ENCODE results near the gene VMP1. TPM values are rescaled to one million over a fixed set of nuclear protein-coding genes. Genes with fewer than 3 reads are reported as not detected.
"Not testable (repeated sequence)": the region's sequence is repeated elsewhere in the genome, so short reads cannot be mapped to it uniquely, and the experiment has no call there.

The VMP1 gene
- total RNA-seq, 3 donors from 2014 or later = 128 to 138 (median 134) TPM

- Mint-ChIP-seq H3K36me3 (ENCODE audit: insufficient read depth) (peaks cover 26% of the 10 kb centered on the region), H3K9me3 (peaks cover 4% of the 10 kb centered on the region), H3K4me3 (peak overlapping the region; percentile 33), H3K27me3 (ENCODE audit: low read depth) (no peaks in the 10 kb centered on the region), H3K4me1 (ENCODE audit: low read depth) (peaks cover 43% of the 10 kb centered on the region)
- DNase-seq = no peak
- ATAC-seq = no peak
Measured at GRCh38 chr17:59764292-59764741, 56.9 kb downstream of the VMP1 start.

- ATAC-seq (no peak), DNase-seq (no peak)
- Mint-ChIP-seq H3K4me3 (no peak overlapping the region), H3K9me3 (no peaks in the 10 kb centered on the region), H3K36me3 (ENCODE audit: insufficient read depth) (peaks cover 23% of the 10 kb centered on the region), H3K27me3 (ENCODE audit: low read depth) (no peaks in the 10 kb centered on the region), H3K4me1 (ENCODE audit: low read depth) (peaks cover 44% of the 10 kb centered on the region)
Measured at GRCh38 chr17:59765038-59765437, 57.6 kb downstream of the VMP1 start.

- peaks cover 38% of the 10 kb centered on the region for H3K4me1 Mint-ChIP-seq (ENCODE audit: low read depth)
Measured at GRCh38 chr17:59766491-59766890, 59.0 kb downstream of the VMP1 start.

GRCh38 chr17:59767176-59767575, 59.7 kb downstream of the VMP1 start:
- Mint-ChIP-seq H3K36me3 (ENCODE audit: insufficient read depth) (peaks cover 24% of the 10 kb centered on the region), H3K4me3 (no peak overlapping the region), H3K27me3 (ENCODE audit: low read depth) (no peaks in the 10 kb centered on the region), H3K9me3 (no peaks in the 10 kb centered on the region), H3K4me1 (ENCODE audit: low read depth) (peaks cover 31% of the 10 kb centered on the region)
- no peak for ATAC-seq
- DNase-seq = no peak

More at GRCh38 chr17:59766491-59766890, 59.0 kb downstream of the VMP1 start:
- DNase-seq (no peak), ATAC-seq (no peak)
- H3K4me3 Mint-ChIP-seq = no peak overlapping the region
- peaks cover 27% of the 10 kb centered on the region for H3K36me3 Mint-ChIP-seq (ENCODE audit: insufficient read depth)
- H3K9me3 Mint-ChIP-seq = no peaks in the 10 kb centered on the region
- H3K27me3 Mint-ChIP-seq (ENCODE audit: low read depth) = no peaks in the 10 kb centered on the region

- H3K36me3 Mint-ChIP-seq (ENCODE audit: insufficient read depth) = peaks cover 27% of the 10 kb centered on the region
- H3K4me3 Mint-ChIP-seq = no peak overlapping the region
- no peaks in the 10 kb centered on the region for H3K27me3 Mint-ChIP-seq (ENCODE audit: low read depth)
- peaks cover 16% of the 10 kb centered on the region for H3K4me1 Mint-ChIP-seq (ENCODE audit: low read depth)
- ATAC-seq = no peak
- no peaks in the 10 kb centered on the region for H3K9me3 Mint-ChIP-seq
- DNase-seq = no peak
Measured at GRCh38 chr17:59769887-59770286, 62.4 kb downstream of the VMP1 start.

GRCh38 chr17:59771093-59771492, 63.6 kb downstream of the VMP1 start:
- Mint-ChIP-seq H3K4me1 (ENCODE audit: low read depth) (peaks cover 10% of the 10 kb centered on the region), H3K9me3 (no peaks in the 10 kb centered on the region), H3K27me3 (ENCODE audit: low read depth) (no peaks in the 10 kb centered on the region), H3K36me3 (ENCODE audit: insufficient read depth) (peaks cover 26% of the 10 kb centered on the region), H3K4me3 (no peak overlapping the region)
- no peak for DNase-seq
- ATAC-seq = no peak

- Mint-ChIP-seq H3K9me3 (peaks cover 9% of the 10 kb centered on the region), H3K4me1 (ENCODE audit: low read depth) (peaks cover 27% of the 10 kb centered on the region), H3K4me3 (no peak overlapping the region), H3K36me3 (ENCODE audit: insufficient read depth) (peaks cover 38% of the 10 kb centered on the region), H3K27me3 (ENCODE audit: low read depth) (no peaks in the 10 kb centered on the region)
- ATAC-seq (no peak), DNase-seq (no peak)
Measured at GRCh38 chr17:59775786-59776350, 68.4 kb downstream of the VMP1 start.

GRCh38 chr17:59776577-59776976, 69.1 kb downstream of the VMP1 start:
- ATAC-seq (peak in 1 of 2 donors; percentile 14), DNase-seq (no peak)
- Mint-ChIP-seq H3K27me3 (ENCODE audit: low read depth) (no peaks in the 10 kb centered on the region), H3K4me3 (no peak overlapping the region), H3K36me3 (ENCODE audit: insufficient read depth) (peaks cover 38% of the 10 kb centered on the region), H3K9me3 (peaks cover 9% of the 10 kb centered on the region), H3K4me1 (ENCODE audit: low read depth) (peaks cover 28% of the 10 kb centered on the region)

- ATAC-seq (no peak), DNase-seq (no peak)
- peaks cover 38% of the 10 kb centered on the region for H3K36me3 Mint-ChIP-seq (ENCODE audit: insufficient read depth)
- H3K4me1 Mint-ChIP-seq (ENCODE audit: low read depth) = peaks cover 28% of the 10 kb centered on the region
- peaks cover 9% of the 10 kb centered on the region for H3K9me3 Mint-ChIP-seq
- no peak overlapping the region for H3K4me3 Mint-ChIP-seq
- no peaks in the 10 kb centered on the region for H3K27me3 Mint-ChIP-seq (ENCODE audit: low read depth)
Measured at GRCh38 chr17:59777033-59777432, 69.6 kb downstream of the VMP1 start.

- Mint-ChIP-seq H3K9me3 (peaks cover 9% of the 10 kb centered on the region), H3K4me3 (no peak overlapping the region), H3K27me3 (ENCODE audit: low read depth) (no peaks in the 10 kb centered on the region), H3K36me3 (ENCODE audit: insufficient read depth) (peaks cover 36% of the 10 kb centered on the region), H3K4me1 (ENCODE audit: low read depth) (peaks cover 45% of the 10 kb centered on the region)
- DNase-seq = no peak
- ATAC-seq = no peak
Measured at GRCh38 chr17:59778996-59779395, 71.5 kb downstream of the VMP1 start.

GRCh38 chr17:59779521-59779920, 72.1 kb downstream of the VMP1 start:
- DNase-seq = no peak
- Mint-ChIP-seq H3K27me3 (ENCODE audit: low read depth) (no peaks in the 10 kb centered on the region), H3K36me3 (ENCODE audit: insufficient read depth) (peaks cover 34% of the 10 kb centered on the region), H3K4me3 (no peak overlapping the region), H3K9me3 (peaks cover 9% of the 10 kb centered on the region), H3K4me1 (ENCODE audit: low read depth) (peaks cover 49% of the 10 kb centered on the region)
- peak in 1 of 2 donors; percentile 17 for ATAC-seq

GRCh38 chr17:59780548-59780947, 73.1 kb downstream of the VMP1 start:
- not testable (repeated sequence) for DNase-seq; H3K27me3 Mint-ChIP-seq (ENCODE audit: low read depth); H3K9me3 Mint-ChIP-seq; H3K4me3 Mint-ChIP-seq; ATAC-seq
- Mint-ChIP-seq H3K4me1 (ENCODE audit: low read depth) (peaks cover 53% of the 10 kb centered on the region), H3K36me3 (ENCODE audit: insufficient read depth) (peaks cover 30% of the 10 kb centered on the region)

GRCh38 chr17:59783221-59784047, 76.0 kb downstream of the VMP1 start:
- no peak for ATAC-seq
- Mint-ChIP-seq H3K36me3 (ENCODE audit: insufficient read depth) (peaks cover 12% of the 10 kb centered on the region), H3K4me3 (peak overlapping the region; percentile 68), H3K27me3 (ENCODE audit: low read depth) (no peaks in the 10 kb centered on the region), H3K9me3 (peaks cover 4% of the 10 kb centered on the region), H3K4me1 (ENCODE audit: low read depth) (peaks cover 65% of the 10 kb centered on the region)
- no peak for DNase-seq

- no peaks in the 10 kb centered on the region for H3K9me3 Mint-ChIP-seq
- H3K4me1 Mint-ChIP-seq (ENCODE audit: low read depth) = peaks cover 56% of the 10 kb centered on the region
- H3K27me3 Mint-ChIP-seq (ENCODE audit: low read depth) = no peaks in the 10 kb centered on the region
- H3K4me3 Mint-ChIP-seq = peak overlapping the region; percentile 63
- no peaks in the 10 kb centered on the region for H3K36me3 Mint-ChIP-seq (ENCODE audit: insufficient read depth)
- DNase-seq = no peak
- no peak for ATAC-seq
Measured at GRCh38 chr17:59785091-59785799, 77.8 kb downstream of the VMP1 start.
